HG03520 (cell line): ENCODE results near the gene IGF2BP3.

ENCODE experiments used
- ATAC-seq: cut with Tn5 transposase; IDR thresholded peaks from one replicate; pipeline ENCODE4 v1.9.1; 2021; ENCODE audit warnings: mild to moderate bottlenecking, moderate library complexity; ENCODE audit not compliant: unreplicated experiment

The IGF2BP3 gene

GRCh38 chr7:23380961-23381360 lies 89.3 kb downstream of the IGF2BP3 start:
- no peak for ATAC-seq

GRCh38 chr7:23380556-23380955 lies 89.7 kb downstream of the IGF2BP3 start:
- ATAC-seq, result no peak

- no peak for ATAC-seq
Measured at GRCh38 chr7:23378996-23379395, 91.3 kb downstream of the IGF2BP3 start.

GRCh38 chr7:23377134-23377533 lies 93.2 kb downstream of the IGF2BP3 start:
- no peak for ATAC-seq

- peak; percentile 55 for ATAC-seq
Measured at GRCh38 chr7:23373151-23374004, 96.9 kb downstream of the IGF2BP3 start.

GRCh38 chr7:23372611-23373010 lies 97.7 kb downstream of the IGF2BP3 start:
- ATAC-seq, result no peak

- ATAC-seq, result no peak
Measured at GRCh38 chr7:23371654-23372053, 98.6 kb downstream of the IGF2BP3 start.

DNA sequence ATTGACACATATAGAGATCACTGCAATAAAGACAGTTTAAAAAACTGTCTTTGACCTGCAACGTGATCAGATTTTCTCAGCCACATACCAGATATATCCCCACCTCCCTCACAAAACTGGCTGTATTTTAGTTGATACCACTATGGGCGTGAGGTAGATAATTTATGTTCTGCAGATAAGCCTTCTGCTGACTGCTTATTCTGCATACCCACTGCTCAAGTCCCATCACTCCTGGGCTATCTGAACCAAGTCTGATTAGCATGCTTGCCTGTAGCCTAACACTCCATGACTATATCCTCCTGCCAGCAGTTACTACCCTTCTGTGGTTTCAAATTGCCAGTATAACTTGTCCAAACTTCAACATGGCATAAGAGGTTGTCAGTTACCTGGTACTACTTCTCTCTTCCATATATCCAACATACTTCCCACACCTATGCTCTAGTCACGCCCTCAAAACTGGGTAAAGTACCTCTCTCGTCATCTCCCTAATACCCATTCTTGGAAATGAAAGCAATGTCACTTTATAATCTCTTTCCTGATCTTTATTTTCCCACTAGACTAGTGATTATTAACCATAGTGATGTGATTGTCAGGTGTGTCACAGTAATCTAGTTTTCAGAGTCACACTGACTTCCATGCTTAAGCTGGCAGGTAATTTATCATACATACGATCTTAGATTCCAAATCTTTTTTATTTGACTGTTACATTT lies 100.4 kb downstream of the IGF2BP3 start:
- no peak for ATAC-seq

- ATAC-seq, result no peak
Measured at GRCh38 chr7:23369100-23369499, 101.2 kb downstream of the IGF2BP3 start.

DNA sequence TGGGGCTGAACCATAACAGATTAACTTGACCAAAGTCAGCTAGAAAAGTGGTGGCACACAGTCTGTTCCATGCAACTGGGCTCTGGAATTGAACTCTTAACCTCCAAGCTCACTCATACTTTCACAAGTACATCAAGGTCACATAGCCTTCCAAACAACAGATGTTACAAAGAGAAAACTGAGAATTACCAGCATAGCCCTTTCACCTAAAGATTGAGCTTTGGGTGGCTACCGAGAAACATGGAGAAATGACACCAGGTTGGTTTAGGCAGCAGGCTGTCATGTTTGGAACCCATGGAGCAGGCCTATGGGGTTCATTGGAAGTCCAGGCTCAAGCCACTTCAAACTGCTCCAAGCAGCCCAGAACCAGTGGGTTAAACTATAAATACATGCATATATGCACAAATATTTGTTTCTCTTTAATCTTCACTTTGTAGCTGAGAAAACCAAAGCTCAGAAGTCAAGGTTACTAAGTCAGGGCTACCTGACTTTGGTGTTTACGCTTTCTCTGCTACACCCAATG lies 112.1 kb downstream of the IGF2BP3 start:
- no peak for ATAC-seq

DNA sequence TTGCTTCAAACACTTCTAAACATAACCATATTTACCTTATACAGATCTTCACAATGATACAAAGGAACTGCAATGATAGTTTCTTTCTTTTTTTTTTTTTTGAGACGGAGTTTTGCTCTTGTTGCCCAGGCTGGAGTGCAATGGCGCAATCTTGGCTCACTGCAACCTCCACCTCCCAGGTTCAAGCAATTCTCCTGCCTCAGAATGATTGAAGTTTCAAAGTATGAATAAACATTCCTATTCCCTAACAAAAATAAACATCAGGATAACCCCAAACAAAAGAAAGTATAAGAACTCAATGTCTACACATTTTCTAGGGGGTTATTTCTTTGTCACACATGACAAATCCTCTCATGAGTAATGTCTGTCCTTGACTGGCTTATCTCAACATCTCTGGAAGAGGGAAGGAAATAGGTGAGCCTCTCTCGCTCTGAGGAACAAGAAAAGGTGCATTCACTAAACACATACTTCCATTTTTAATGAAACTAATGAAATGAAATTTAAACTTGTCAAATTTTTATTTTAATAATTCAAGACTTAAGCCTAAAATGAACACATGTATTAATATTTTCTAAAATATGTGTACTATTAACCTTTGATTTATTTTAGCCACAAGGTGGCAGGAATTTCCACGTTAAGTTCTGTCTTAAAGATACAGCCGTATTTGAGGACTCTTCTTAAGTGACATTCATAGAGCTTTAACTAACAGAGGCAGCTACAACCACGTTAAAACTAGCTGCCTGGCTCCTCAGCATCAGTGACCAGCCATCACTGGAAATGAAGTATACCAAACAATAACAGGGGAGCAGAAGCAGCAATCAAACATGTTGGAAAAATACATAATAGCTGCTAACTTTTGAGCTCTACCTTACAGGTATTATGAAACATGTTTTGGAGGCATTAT lies 112.8 kb downstream of the IGF2BP3 start:
- ATAC-seq, result no peak

DNA sequence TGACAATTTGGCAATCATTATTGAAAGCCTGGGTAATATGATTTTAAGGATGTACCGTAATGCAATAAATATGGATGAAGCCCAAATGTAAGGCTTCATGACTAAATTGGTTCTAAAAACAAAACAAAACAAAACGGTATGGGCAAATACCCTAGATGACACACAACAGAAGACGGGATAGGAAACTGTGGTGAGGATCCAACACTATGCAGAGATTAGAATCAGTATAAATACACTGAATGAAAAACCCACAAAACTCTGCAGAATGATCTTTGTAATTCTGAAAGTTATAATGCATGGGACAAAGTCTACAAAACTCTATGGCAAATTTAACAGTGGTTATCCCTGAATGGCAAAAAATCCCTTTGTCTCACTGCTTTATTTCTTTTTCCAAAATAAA lies 113.6 kb downstream of the IGF2BP3 start:
- ATAC-seq, result no peak

GRCh38 chr7:23356168-23356567 lies 114.1 kb downstream of the IGF2BP3 start:
- ATAC-seq, result no peak

- peak; percentile 47 for ATAC-seq
Measured at GRCh38 chr7:23353172-23353571, 117.1 kb downstream of the IGF2BP3 start.

DNA sequence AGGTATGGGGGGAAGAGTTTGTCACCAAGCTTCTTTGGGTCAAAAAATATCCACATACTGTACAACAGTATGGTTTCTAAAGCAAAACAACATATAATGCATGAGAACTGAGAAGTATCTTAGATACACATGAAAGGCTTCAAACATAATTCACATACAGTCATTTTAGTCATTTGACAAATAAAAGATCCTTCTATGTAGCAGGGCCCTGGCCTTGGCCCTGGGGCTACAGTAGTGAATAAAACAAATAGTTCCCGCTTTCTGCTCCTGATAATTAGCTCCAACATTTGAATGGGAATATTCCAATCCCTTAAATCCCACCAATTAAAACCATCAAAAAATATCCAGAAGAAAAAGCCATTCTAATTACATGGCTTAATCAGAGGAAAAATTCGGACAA lies 119.8 kb downstream of the IGF2BP3 start:
- ATAC-seq, result no peak

DNA sequence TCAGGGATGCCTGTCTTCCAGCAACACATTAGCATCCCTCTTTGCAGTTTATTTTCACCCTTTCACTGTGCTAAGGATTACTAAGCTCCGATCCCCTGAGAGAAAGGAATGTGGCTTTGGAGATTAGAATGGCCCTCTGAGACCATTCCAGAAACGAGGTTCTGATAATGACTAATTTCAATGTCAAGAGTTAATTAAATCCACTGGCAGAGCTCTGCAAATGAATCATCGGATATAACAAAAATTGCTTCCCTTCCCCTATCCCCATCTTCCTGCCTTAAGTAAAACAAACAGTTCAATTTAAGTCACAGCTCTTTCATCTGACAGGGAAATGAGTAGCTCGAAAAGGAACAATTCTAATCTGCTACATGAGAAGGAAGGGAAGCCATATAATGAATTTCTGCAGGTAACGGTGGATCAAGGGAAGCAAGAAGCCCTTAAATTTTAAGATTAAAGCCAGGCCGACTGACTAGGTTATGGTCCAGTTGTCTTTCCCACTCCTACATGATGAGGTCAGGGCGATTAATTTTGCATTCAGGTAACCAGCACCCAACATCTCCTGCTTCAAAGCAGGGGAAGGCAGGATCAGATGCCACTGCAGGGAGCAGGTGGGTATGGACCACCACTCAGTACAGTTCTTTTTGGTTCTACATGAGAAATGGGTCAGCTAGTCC lies 120.7 kb downstream of the IGF2BP3 start:
- ATAC-seq, result no peak

- no peak for ATAC-seq
Measured at GRCh38 chr7:23347682-23348180, 122.6 kb downstream of the IGF2BP3 start.

DNA sequence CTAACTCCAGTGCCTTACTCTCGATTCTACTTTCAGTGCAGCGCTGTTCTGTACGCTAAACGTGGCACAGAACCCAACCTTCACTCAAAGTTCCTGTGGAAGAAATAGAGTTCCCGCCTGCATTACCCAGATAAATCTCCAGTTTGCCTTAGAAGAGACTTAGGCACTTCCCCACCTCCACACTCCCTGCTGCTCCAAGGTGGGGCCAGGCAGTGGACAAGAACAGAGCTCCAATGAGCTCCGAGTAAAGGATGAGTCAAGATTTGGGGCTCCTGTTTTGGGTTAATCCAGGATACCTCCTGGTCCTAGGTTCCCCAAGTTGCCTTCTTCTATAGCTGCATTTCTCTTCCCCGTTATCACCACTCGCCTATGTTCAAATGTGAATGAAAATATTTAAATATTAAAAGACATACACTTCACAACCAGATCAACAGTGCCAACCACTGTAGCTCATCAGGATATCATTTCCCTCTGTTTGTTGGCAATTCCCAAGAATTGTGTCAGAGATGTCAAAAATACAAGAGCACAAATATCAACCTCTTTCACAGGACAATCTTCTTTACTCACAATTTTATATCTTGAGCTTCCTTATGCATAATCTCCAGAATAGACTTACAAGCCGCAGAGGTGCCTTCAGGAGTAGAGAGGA lies 123.1 kb downstream of the IGF2BP3 start:
- no peak for ATAC-seq

GRCh38 chr7:23346316-23346715 lies 124.0 kb downstream of the IGF2BP3 start:
- ATAC-seq, result no peak

- no peak for ATAC-seq
Measured at GRCh38 chr7:23345601-23346000, 124.7 kb downstream of the IGF2BP3 start.
